GM12878 (cell line): Measurements from ENCODE around the gene ZNF646. TPM values are rescaled to one million over a fixed set of nuclear protein-coding genes. Genes with fewer than 3 reads are reported as not detected.

Experiments used
- ATAC-seq: fragments of 200-7000 bp; cut with Tn5 transposase; 3 replicates; pipeline ENCODE4 v1.9.1; 2020; ENCODE audit warnings: mild to moderate bottlenecking, moderate library complexity
- BruUV-seq: library from RNA; stranded (reverse); fragments of 400-500 nt; replicated peaks from 2 replicates; lab custom pipeline; 2021; lab: Mats Ljungman, UMichigan
- CTCF ChIA-PET: fragments of 300-600 bp; sonication (Branson Sonifier 250); formaldehyde crosslinking; extraction: SDS; loops from one replicate; lab custom pipeline; 2021; ENCODE audit warnings: inconsistent platforms; lab: Yijun Ruan, JAX
- POLR2A ChIA-PET: fragments of 350-600 bp; formaldehyde crosslinking; extraction: SDS; loops from one replicate; lab custom pipeline; 2021; ENCODE audit warnings: inconsistent platforms; lab: Charles Lee
- RAD21 ChIA-PET: fragments of 300-600 bp; sonication (Branson Sonifier 250); formaldehyde crosslinking; loops from one replicate; lab custom pipeline; 2023; ENCODE audit warnings: antibody characterized with exemption; ENCODE audit not compliant: unreplicated experiment; lab: Charles Lee
- SMC1A ChIA-PET: fragments of 300-600 bp; sonication (Branson Sonifier 250); formaldehyde crosslinking; loops from one replicate; lab custom pipeline; 2023; ENCODE audit not compliant: unreplicated experiment, uncharacterized antibody; lab: Charles Lee
- DNase-seq: peaks from one replicate; pipeline ENCODE4 v3.0.0-alpha.2; 2011; ENCODE audit warnings: low read depth, low spot score
- FAIRE-seq: peaks from 3 replicates; lab custom pipeline; 2011; peaks lifted over from hg19 to GRCh38; lab: Jason Lieb, UNC
- H2AFZ ChIP-seq: 2 replicates; pipeline ENCODE4 v1.6.0; 2011; ENCODE audit warnings: low read depth, low read length, control low read depth; ENCODE audit not compliant: control insufficient read depth
- H3K27ac ChIP-seq: 2 replicates; pipeline ENCODE4 v1.5.1; 2011; ENCODE audit warnings: control low read depth; ENCODE audit not compliant: control insufficient read depth, insufficient read depth
- H3K27me3 ChIP-seq, 2 experiments: replicated peaks in 1 of 2; 2 replicates each; pipeline versions ENCODE4 v1.6.0 to v1.6.1; 2011; ENCODE audit warnings: low read length in 1 of 2; ENCODE audit not compliant: control insufficient read depth in 2 of 2, insufficient read depth in 2 of 2
- H3K36me3 ChIP-seq, 2 experiments: 2 replicates each; pipeline ENCODE4 v1.5.1; 2011; ENCODE audit warnings: low read length in 1 of 2; ENCODE audit not compliant: control insufficient read depth in 2 of 2, insufficient read depth in 2 of 2
- H3K4me1 ChIP-seq: 2 replicates; pipeline ENCODE4 v1.6.1; 2011; ENCODE audit warnings: mild to moderate bottlenecking, low read length, moderate library complexity, mixed read lengths; ENCODE audit not compliant: control insufficient read depth, insufficient read depth
- H3K4me2 ChIP-seq: 2 replicates; pipeline ENCODE4 v1.6.0; 2011; ENCODE audit warnings: control low read depth; ENCODE audit not compliant: control insufficient read depth, insufficient read depth
- H3K4me3 ChIP-seq: fragments of 200-600 bp; sonication (generic); 2 replicates; pipeline ENCODE4 v1.5.1; 2016
- H3K79me2 ChIP-seq: 2 replicates; pipeline ENCODE4 v1.6.0; 2011; ENCODE audit warnings: low read length; ENCODE audit not compliant: control insufficient read depth, insufficient read depth
- H3K9ac ChIP-seq: 2 replicates; pipeline ENCODE4 v1.8.0; 2011; ENCODE audit warnings: low read length, control low read depth, mixed read lengths; ENCODE audit not compliant: control insufficient read depth, insufficient read depth
- H3K9me3 ChIP-seq: replicated peaks from 3 replicates; pipeline ENCODE4 v1.5.1; 2011; ENCODE audit warnings: mild to moderate bottlenecking, low read length; ENCODE audit not compliant: control insufficient read depth, insufficient read depth
- H4K20me1 ChIP-seq: 2 replicates; pipeline ENCODE4 v1.6.0; 2011; ENCODE audit not compliant: control insufficient read depth, insufficient read depth
- BACH1 ChIP-seq: fragments of 450-650 bp; IDR thresholded peaks from 2 replicates; pipeline ENCODE4 v1.6.1; 2017; ENCODE audit warnings: mild to moderate bottlenecking, borderline replicate concordance
- BHLHE40 ChIP-seq, 2 experiments: fragments of 450-650 bp in 1 of 2; IDR thresholded peaks; 2 replicates each; pipeline ENCODE4 v1.6.1; 2011 to 2017; ENCODE audit warnings: low read depth in 2 of 2, borderline replicate concordance in 1 of 2, improper control_type of control experiment in 1 of 2, low read length in 1 of 2, mild to moderate bottlenecking in 1 of 2
- NFXL1 ChIP-seq: fragments of 450-650 bp; IDR thresholded peaks from 2 replicates; pipeline ENCODE4 v1.6.1; 2017; ENCODE audit warnings: antibody characterized with exemption, mild to moderate bottlenecking, borderline replicate concordance
- POLR2A ChIP-seq: IDR thresholded peaks from 2 replicates; pipeline ENCODE4 v1.6.1; 2011; ENCODE audit warnings: low read depth, mild to moderate bottlenecking, low read length
- SMAD1 ChIP-seq: fragments of 450-650 bp; IDR thresholded peaks from 2 replicates; pipeline ENCODE4 v1.6.1; 2018; ENCODE audit warnings: mild to moderate bottlenecking, low read depth; ENCODE audit not compliant: partially characterized antibody
- STAT1 ChIP-seq: fragments of 450-650 bp; conservative IDR thresholded peaks from 2 replicates; pipeline ENCODE4 v1.6.1; 2014; ENCODE audit warnings: antibody characterized with exemption, mild to moderate bottlenecking
- ZNF384 ChIP-seq: IDR thresholded peaks from 2 replicates; pipeline ENCODE4 v1.6.1; 2012; ENCODE audit warnings: low read depth, mild to moderate bottlenecking, low read length, improper control_type of control experiment, borderline replicate concordance
- WGBS: methylation state at CpG from one replicate; pipeline ENCODE4 v1.1.6; 2016; ENCODE audit warnings: low lambda C conversion rate; ENCODE audit not compliant: insufficient replicate concordance, insufficient coverage; ENCODE audit errors: missing lambda C conversion rate; 5-methylcytosine and 5-hydroxymethylcytosine counted together
- in situ Hi-C: fragments of 300-500 bp; cut with MboI; formaldehyde crosslinking; loops from 9 replicates; pipeline ENCODE4 v1.14.3; 2018; ENCODE audit warnings: mixed read lengths
- intact Hi-C: fragments of 100-400 bp; cut with micrococcal nuclease; formaldehyde crosslinking; loops from one replicate; pipeline ENCODE4 v1.14.2; 2022; ENCODE audit not compliant: unreplicated experiment
- polyA plus RNA-seq, 11 experiments: library from polyadenylated mRNA; depleted of rRNA in 4 of 11; unstranded in 6 of 11; stranded (reverse) in 5 of 11; fragments of >200 nt; fragmentation: Nextera tagmentation in 4 of 11; fragmentation: Illumina TruSeq in 1 of 11; extraction: Ambion mirVana in 4 of 11; extraction: Trizol in 1 of 11; gene quantifications; 1 replicate in 1 of 11; 2 replicates in 10 of 11; pipeline versions ENCODE4 v1.2.1 to v1.2.3, GENCODE V29; 2011 to 2016; ENCODE audit warnings: inconsistent platforms in 2 of 11, missing spikeins in 2 of 11, low read depth in 1 of 11
- total RNA-seq, 4 experiments: library from RNA; depleted of rRNA in 3 of 4; stranded (reverse); fragments of >200 nt in 3 of 4; fragmentation: Illumina TruSeq in 1 of 4; extraction: Trizol in 1 of 4; gene quantifications; 2 replicates each; pipeline versions ENCODE4 v1.2.1 to v1.2.3, GENCODE V29; 2013 to 2021

ZNF646 gene
- total and polyA plus RNA-seq, 10 of the 15 experiments (the other 5 are each of a cell fraction or from before 2014, with no cell fraction given) = 0.10 to 21.8 (median 6.4) TPM

DNA sequence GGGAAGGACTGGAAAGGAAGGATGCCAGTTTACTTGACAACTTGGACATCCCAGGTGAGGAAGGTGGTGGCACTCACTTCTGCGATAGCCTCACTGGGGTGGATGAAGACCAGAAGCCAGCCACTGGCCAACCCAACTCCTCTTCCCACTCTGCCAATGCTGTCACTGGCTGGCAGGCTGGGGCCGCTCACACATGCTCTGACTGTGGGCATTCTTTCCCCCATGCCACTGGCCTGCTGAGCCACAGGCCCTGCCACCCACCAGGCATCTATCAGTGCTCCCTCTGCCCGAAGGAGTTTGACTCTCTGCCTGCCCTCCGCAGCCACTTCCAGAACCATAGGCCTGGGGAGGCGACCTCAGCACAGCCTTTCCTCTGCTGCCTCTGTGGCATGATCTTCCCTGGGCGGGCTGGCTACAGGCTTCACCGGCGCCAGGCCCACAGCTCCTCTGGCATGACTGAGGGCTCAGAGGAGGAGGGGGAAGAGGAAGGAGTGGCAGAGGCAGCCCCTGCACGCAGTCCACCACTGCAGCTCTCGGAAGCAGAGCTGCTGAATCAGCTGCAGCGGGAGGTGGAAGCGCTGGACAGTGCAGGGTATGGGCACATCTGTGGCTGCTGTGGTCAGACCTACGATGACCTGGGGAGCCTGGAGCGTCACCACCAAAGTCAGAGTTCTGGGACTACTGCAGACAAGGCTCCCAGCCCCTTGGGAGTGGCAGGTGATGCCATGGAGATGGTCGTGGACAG, 4.5 kb downstream of the ZNF646 start:
- H3K79me2 ChIP-seq = peaks cover 17% of the 10 kb centered on the region
- H4K20me1 ChIP-seq = no peaks in the 10 kb centered on the region
- in situ Hi-C loops (no loop called here), intact Hi-C loops (loop anchor here (10.0 kb wide), 1 partner anchor 84 kb away; no protein-coding TSS in a partner anchor)
- WGBS = 91% methylated on average over 15 of the region's 15 CpGs
- ChIA-PET CTCF (interaction anchor here (1.2 kb wide), 1 partner anchor 94 kb away, joined by 4 read pairs; the partner anchor contains the start of gene HSD3B7), POLR2A (interaction anchor here (0.5 kb wide), 1 partner anchor 31 kb away, joined by 3 read pairs; no protein-coding TSS in a partner anchor), SMC1A (no interaction called here), RAD21 (no interaction called here)
- FAIRE-seq (no peak), DNase-seq (no peak), ATAC-seq (no peak)
- peaks cover 8 to 14% of the 10 kb centered on the region in 2 experiments; a peak in 3 of 4 replicates for H3K36me3 ChIP-seq
- no peak overlapping the region for H3K4me2 ChIP-seq
- BruUV-seq = no TSS peak
- H3K4me1 ChIP-seq = no peaks in the 10 kb centered on the region; the same call in 1 of the 2 replicates
- TF ChIP-seq POLR2A = peak; percentile 42; the same call in 1 of the 2 replicates
- TF ChIP-seq ZNF384 = no peak
- no peak for TF ChIP-seq NFXL1
- no peak for TF ChIP-seq SMAD1
- TF ChIP-seq STAT1 = no peak
- TF ChIP-seq BHLHE40 (IDR thresholded peaks at IDR 0.05; ENCODE audit: borderline replicate concordance in 1 of 2, low read depth in 2 of 2, low read length in 1 of 2) = no peak
- TF ChIP-seq BACH1 = no peak
- H3K4me3 ChIP-seq = no peak overlapping the region
- no peaks in the 10 kb centered on the region for H3K9me3 ChIP-seq
- no peak overlapping the region for H2AFZ ChIP-seq
- no peak overlapping the region for H3K27ac ChIP-seq
- no peak overlapping the region for H3K9ac ChIP-seq
- no peaks in the 10 kb centered on the region for H3K27me3 ChIP-seq
